ENCODE measurements around the gene PDGFRB. TPM values are rescaled to one million over a fixed set of nuclear protein-coding genes. Genes with fewer than 3 reads are reported as not detected.
A peak's percentile ranks its signal among the peaks of the same experiment; 100 is the strongest.

Gene PDGFRB
- polyA plus RNA-seq, 2 of the 4 experiments (the other 2 are of a cell fraction), result 0.22 TPM

DNA sequence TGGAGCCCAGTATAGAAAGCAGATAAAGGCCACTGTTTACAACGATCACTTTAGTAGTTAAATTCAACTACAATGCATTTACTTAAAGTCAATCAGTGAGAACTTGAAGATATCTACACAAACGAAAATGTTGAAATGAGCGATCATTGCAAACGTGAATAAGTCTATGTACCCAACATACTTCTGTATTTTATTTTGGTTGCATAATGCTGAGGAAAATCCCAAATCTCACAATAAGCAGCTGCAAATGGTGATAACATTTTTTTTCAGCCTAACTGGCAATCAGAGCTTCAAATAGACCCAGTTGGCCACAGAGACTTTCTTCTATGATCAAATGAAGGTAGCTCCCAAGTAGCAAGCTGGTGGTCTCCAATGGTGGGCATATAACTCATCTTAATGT, 32.1 kb downstream of the PDGFRB start:
- ChIA-PET POLR2A (no interaction called here), CTCF (interaction anchor here (0.6 to 11.7 kb wide), 8 partner anchors 13 to 448 kb away, joined by 3 to 82 read pairs (median 6); no protein-coding TSS in a partner anchor)
- no peak for DNase-seq (ENCODE audit: low read depth in 1 of 2, low spot score in 1 of 2)
- Histone ChIP-seq H3K4me2 (no peak overlapping the region), H3K9me3 (no peaks in the 10 kb centered on the region), H3K4me1 (0 out of 3 replicates have a peak, but pooled peaks cover 7% of the 10 kb centered on the region), H3K27ac (no peak overlapping the region), H3K4me3 (no peak overlapping the region)
- no peak for TF ChIP-seq HOXB5 (CRISPR knock-in tag; IDR thresholded peaks at IDR 0.05)
- TF ChIP-seq, protein P1, sequence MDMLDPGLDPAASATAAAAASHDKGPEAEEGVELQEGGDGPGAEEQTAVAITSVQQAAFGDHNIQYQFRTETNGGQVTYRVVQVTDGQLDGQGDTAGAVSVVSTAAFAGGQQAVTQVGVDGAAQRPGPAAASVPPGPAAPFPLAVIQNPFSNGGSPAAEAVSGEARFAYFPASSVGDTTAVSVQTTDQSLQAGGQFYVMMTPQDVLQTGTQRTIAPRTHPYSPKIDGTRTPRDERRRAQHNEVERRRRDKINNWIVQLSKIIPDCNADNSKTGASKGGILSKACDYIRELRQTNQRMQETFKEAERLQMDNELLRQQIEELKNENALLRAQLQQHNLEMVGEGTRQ (IDR thresholded peaks at IDR 0.05), result no peak
- TF ChIP-seq CHD4 (IDR thresholded peaks at IDR 0.05; ENCODE audit: borderline replicate concordance), result no peak
- no peak for TF ChIP-seq ZSCAN20 (CRISPR knock-in tag; IDR thresholded peaks at IDR 0.05)
- no peak for TF ChIP-seq SMC3 (IDR thresholded peaks at IDR 0.05)
- no peak for TF ChIP-seq ZNF302 (CRISPR knock-in tag; IDR thresholded peaks at IDR 0.05)
- TF ChIP-seq FOSL2 (IDR thresholded peaks at IDR 0.05), result no peak
- no peak for TF ChIP-seq FOSL2 (CRISPR knock-in tag; IDR thresholded peaks at IDR 0.05)
- no peak for TF ChIP-seq ZFP36 (IDR thresholded peaks at IDR 0.05; ENCODE audit: borderline replicate concordance, partially characterized antibody)
- TF ChIP-seq HOXA7 (CRISPR knock-in tag; IDR thresholded peaks at IDR 0.05), result no peak
- no peak for TF ChIP-seq CEBPB (IDR thresholded peaks at IDR 0.05)
- no peak for FAIRE-seq
- no peak for ATAC-seq
- 54% methylated on average over 4 of the region's 4 CpGs for WGBS (ENCODE audit: missing lambda C conversion rate)

DNA sequence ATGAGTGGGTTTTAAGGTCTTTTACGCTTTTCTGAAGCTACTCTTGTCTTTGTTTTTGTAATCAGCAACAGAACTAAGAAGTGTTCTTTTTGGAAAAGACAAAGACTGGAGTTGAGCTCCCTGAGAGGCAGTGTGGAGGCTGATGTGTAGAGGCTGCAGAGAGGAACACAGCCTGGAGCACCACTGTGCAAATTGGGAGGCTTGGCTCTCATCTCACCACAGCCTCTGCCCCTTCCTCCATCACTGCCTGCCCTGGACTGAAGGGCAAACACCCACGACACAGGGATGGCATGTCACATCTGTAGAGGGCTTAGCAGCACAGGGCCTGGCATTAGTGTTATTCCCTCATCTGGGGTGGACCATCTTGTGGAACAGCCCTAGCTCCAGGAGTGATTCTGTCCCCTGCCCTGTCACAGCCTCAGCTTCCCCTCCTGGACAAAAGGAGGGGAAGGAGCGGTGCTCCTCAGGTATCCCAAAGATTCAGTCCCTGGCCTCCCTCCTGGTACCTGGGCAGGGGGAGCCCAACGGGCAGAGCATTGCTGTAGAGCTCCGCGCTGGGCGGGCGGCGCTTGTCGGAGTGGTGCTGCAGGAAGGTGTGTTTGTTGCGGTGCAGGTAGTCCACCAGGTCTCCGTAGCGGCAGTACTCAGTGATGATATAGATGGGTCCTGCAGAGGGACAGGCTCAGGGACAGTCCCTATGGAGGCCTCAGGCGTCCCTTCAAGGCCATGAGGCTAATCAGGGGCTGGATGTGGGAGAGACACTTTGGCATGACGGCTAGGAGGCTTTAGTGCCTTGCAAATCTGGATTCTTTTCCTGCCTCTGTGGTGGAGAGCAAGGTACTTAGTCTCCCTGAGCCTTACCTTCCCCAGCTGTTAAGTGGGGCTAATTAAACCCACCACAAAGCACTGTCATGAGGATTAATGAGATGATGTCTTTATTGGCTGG, 32.8 kb downstream of the PDGFRB start:
- ChIA-PET CTCF (interaction anchor here (0.6 to 11.7 kb wide), 16 partner anchors 11 to 448 kb away, joined by 3 to 82 read pairs (median 4); no protein-coding TSS in a partner anchor), POLR2A (interaction anchor here (0.6 kb wide), 1 partner anchor 34 kb away, joined by 4 read pairs; no protein-coding TSS in a partner anchor)
- ATAC-seq (no peak), DNase-seq (ENCODE audit: low read depth in 1 of 2, low spot score in 1 of 2) (no peak), FAIRE-seq (no peak)
- 80% methylated on average over 15 of the region's 15 CpGs for WGBS (ENCODE audit: missing lambda C conversion rate)
- Histone ChIP-seq H3K27ac (peak overlapping the region in 1 of 2 experiments; percentile 3; a peak in 1 of 6 replicates), H3K4me1 (0 out of 3 replicates have a peak, but pooled peaks cover 7% of the 10 kb centered on the region), H3K4me3 (no peak overlapping the region), H3K4me2 (no peak overlapping the region), H3K9me3 (no peaks in the 10 kb centered on the region)
- TF ChIP-seq, protein P2, sequence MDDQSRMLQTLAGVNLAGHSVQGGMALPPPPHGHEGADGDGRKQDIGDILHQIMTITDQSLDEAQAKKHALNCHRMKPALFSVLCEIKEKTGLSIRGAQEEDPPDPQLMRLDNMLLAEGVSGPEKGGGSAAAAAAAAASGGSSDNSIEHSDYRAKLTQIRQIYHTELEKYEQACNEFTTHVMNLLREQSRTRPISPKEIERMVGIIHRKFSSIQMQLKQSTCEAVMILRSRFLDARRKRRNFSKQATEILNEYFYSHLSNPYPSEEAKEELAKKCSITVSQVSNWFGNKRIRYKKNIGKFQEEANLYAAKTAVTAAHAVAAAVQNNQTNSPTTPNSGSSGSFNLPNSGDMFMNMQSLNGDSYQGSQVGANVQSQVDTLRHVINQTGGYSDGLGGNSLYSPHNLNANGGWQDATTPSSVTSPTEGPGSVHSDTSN (IDR thresholded peaks at IDR 0.05), result no peak
- TF ChIP-seq, protein P3, sequence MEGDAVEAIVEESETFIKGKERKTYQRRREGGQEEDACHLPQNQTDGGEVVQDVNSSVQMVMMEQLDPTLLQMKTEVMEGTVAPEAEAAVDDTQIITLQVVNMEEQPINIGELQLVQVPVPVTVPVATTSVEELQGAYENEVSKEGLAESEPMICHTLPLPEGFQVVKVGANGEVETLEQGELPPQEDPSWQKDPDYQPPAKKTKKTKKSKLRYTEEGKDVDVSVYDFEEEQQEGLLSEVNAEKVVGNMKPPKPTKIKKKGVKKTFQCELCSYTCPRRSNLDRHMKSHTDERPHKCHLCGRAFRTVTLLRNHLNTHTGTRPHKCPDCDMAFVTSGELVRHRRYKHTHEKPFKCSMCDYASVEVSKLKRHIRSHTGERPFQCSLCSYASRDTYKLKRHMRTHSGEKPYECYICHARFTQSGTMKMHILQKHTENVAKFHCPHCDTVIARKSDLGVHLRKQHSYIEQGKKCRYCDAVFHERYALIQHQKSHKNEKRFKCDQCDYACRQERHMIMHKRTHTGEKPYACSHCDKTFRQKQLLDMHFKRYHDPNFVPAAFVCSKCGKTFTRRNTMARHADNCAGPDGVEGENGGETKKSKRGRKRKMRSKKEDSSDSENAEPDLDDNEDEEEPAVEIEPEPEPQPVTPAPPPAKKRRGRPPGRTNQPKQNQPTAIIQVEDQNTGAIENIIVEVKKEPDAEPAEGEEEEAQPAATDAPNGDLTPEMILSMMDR (IDR thresholded peaks at IDR 0.05), result no peak
- TF ChIP-seq ZNF302 (CRISPR knock-in tag; IDR thresholded peaks at IDR 0.05) (no peak), RNF2 (IDR thresholded peaks at IDR 0.05; ENCODE audit: borderline replicate concordance, low read depth) (no peak), RAD21 (conservative IDR thresholded peaks at IDR 0.05 in 1 of 2, IDR thresholded peaks at IDR 0.05 in 1 of 2) (no peak), CBX8 (IDR thresholded peaks at IDR 0.05) (no peak), HOXB5 (CRISPR knock-in tag; IDR thresholded peaks at IDR 0.05) (no peak), SREBF2 (IDR thresholded peaks at IDR 0.05) (no peak), POLR2AphosphoS2 (conservative IDR thresholded peaks at IDR 0.05; ENCODE audit: low read length) (no peak), EP300 (IDR thresholded peaks at IDR 0.05) (no peak), CBX2 (IDR thresholded peaks at IDR 0.05; ENCODE audit: borderline replicate concordance, low read depth) (no peak), ZFP36 (IDR thresholded peaks at IDR 0.05; ENCODE audit: borderline replicate concordance, partially characterized antibody) (no peak), HOXB13 (CRISPR knock-in tag; IDR thresholded peaks at IDR 0.05; ENCODE audit: low read depth) (no peak), JUN (IDR thresholded peaks at IDR 0.05) (no peak)
- TF ChIP-seq, protein P4, sequence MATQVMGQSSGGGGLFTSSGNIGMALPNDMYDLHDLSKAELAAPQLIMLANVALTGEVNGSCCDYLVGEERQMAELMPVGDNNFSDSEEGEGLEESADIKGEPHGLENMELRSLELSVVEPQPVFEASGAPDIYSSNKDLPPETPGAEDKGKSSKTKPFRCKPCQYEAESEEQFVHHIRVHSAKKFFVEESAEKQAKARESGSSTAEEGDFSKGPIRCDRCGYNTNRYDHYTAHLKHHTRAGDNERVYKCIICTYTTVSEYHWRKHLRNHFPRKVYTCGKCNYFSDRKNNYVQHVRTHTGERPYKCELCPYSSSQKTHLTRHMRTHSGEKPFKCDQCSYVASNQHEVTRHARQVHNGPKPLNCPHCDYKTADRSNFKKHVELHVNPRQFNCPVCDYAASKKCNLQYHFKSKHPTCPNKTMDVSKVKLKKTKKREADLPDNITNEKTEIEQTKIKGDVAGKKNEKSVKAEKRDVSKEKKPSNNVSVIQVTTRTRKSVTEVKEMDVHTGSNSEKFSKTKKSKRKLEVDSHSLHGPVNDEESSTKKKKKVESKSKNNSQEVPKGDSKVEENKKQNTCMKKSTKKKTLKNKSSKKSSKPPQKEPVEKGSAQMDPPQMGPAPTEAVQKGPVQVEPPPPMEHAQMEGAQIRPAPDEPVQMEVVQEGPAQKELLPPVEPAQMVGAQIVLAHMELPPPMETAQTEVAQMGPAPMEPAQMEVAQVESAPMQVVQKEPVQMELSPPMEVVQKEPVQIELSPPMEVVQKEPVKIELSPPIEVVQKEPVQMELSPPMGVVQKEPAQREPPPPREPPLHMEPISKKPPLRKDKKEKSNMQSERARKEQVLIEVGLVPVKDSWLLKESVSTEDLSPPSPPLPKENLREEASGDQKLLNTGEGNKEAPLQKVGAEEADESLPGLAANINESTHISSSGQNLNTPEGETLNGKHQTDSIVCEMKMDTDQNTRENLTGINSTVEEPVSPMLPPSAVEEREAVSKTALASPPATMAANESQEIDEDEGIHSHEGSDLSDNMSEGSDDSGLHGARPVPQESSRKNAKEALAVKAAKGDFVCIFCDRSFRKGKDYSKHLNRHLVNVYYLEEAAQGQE (IDR thresholded peaks at IDR 0.05), result no peak
- TF ChIP-seq, protein P5, sequence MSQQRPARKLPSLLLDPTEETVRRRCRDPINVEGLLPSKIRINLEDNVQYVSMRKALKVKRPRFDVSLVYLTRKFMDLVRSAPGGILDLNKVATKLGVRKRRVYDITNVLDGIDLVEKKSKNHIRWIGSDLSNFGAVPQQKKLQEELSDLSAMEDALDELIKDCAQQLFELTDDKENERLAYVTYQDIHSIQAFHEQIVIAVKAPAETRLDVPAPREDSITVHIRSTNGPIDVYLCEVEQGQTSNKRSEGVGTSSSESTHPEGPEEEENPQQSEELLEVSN (IDR thresholded peaks at IDR 0.05; ENCODE audit: borderline replicate concordance, low read depth), result no peak

Data from A549 (cell line).